GM23248 (cell line): ENCODE results near the gene ICAM5. TPM values are rescaled to one million over a fixed set of nuclear protein-coding genes. Genes with fewer than 3 reads are reported as not detected.

Experiments
- DNase-seq: peaks from one replicate; pipeline ENCODE4 v3.0.0-alpha.2; 2015
- H2AFZ ChIP-seq: fragments of 200-600 bp; sonication (generic); 2 replicates; pipeline ENCODE4 v1.6.1; 2016; ENCODE audit warnings: antibody characterized with exemption
- H3F3A ChIP-seq: fragments of 200-600 bp; sonication (generic); 2 replicates; pipeline ENCODE4 v1.6.1; 2016; ENCODE audit warnings: mild to moderate bottlenecking, antibody characterized with exemption, mixed run types; ENCODE audit not compliant: insufficient read depth
- H3K27ac ChIP-seq: fragments of 200-600 bp; sonication (generic); 2 replicates; pipeline ENCODE4 v1.5.1; 2016; ENCODE audit warnings: mild to moderate bottlenecking
- H3K27me3 ChIP-seq: fragments of 200-600 bp; sonication (generic); replicated peaks from 2 replicates; pipeline ENCODE4 v1.6.1; 2016; ENCODE audit warnings: mild to moderate bottlenecking; ENCODE audit not compliant: insufficient read depth
- H3K36me3 ChIP-seq: fragments of 200-600 bp; sonication (generic); 2 replicates; pipeline ENCODE4 v1.6.1; 2016; ENCODE audit warnings: low read depth, mild to moderate bottlenecking
- H3K4me1 ChIP-seq: fragments of 200-600 bp; sonication (generic); 2 replicates; pipeline ENCODE4 v1.6.1; 2016; ENCODE audit warnings: mild to moderate bottlenecking; ENCODE audit not compliant: insufficient read depth
- H3K4me2 ChIP-seq: fragments of 200-600 bp; sonication (generic); one replicate; pipeline ENCODE4 v1.6.1; 2016; ENCODE audit warnings: mild to moderate bottlenecking; ENCODE audit not compliant: unreplicated experiment
- H3K4me3 ChIP-seq: fragments of 200-600 bp; sonication (generic); 2 replicates; pipeline ENCODE4 v1.5.1; 2016; ENCODE audit warnings: mild to moderate bottlenecking
- H3K79me2 ChIP-seq: fragments of 200-600 bp; sonication (generic); 2 replicates; pipeline ENCODE4 v1.6.1; 2016; ENCODE audit warnings: mild to moderate bottlenecking; ENCODE audit not compliant: insufficient read depth
- H3K9ac ChIP-seq: fragments of 200-600 bp; sonication (generic); 2 replicates; pipeline ENCODE4 v1.6.1; 2016; ENCODE audit warnings: mild to moderate bottlenecking
- H3K9me2 ChIP-seq: fragments of 200-600 bp; sonication (generic); 2 replicates; pipeline ENCODE4 v1.6.1; 2016; ENCODE audit warnings: mixed run types, mild to moderate bottlenecking, moderate library complexity; ENCODE audit not compliant: insufficient read depth
- H3K9me3 ChIP-seq: fragments of 200-600 bp; sonication (generic); one replicate; pipeline ENCODE4 v1.6.1; 2017; ENCODE audit warnings: low read depth
- H4K20me1 ChIP-seq: fragments of 200-600 bp; sonication (generic); 2 replicates; pipeline ENCODE4 v1.6.0; 2016; ENCODE audit not compliant: insufficient read depth
- EZH2 ChIP-seq: fragments of 200-600 bp; sonication (generic); IDR thresholded peaks from 2 replicates; pipeline ENCODE4 v1.6.1; 2018; ENCODE audit warnings: antibody characterized with exemption, mild to moderate bottlenecking; ENCODE audit not compliant: insufficient read depth, poor library complexity, severe bottlenecking
- EZH2phosphoT487 ChIP-seq: fragments of 200-600 bp; sonication (generic); IDR thresholded peaks from 2 replicates; pipeline ENCODE4 v1.6.1; 2018; ENCODE audit warnings: antibody characterized with exemption, moderate library complexity, mild to moderate bottlenecking, low read depth; ENCODE audit not compliant: insufficient read depth
- WGBS, 2 experiments: methylation state at CpG; one replicate each; pipeline ENCODE4 v1.1.6; 2015 to 2017; ENCODE audit warnings: low lambda C conversion rate in 2 of 2, low coverage in 1 of 2; ENCODE audit errors: missing lambda C conversion rate in 2 of 2; 5-methylcytosine and 5-hydroxymethylcytosine counted together
- in situ Hi-C: fragments of 300-500 bp; cut with MboI; formaldehyde crosslinking; loops from 2 replicates; pipeline ENCODE4 v1.15.0; 2020
- polyA plus RNA-seq: library from polyadenylated mRNA; unstranded; fragments of >200 nt; fragmentation: Nextera tagmentation; extraction: Ambion mirVana; gene quantifications from 2 replicates; pipeline ENCODE4 v1.2.1, GENCODE V29; 2016
- total RNA-seq: library from RNA; depleted of rRNA; stranded (reverse); fragments of >200 nt; shearing (Covaris generic); gene quantifications from 2 replicates; pipeline ENCODE4 v1.2.3, GENCODE V29; 2014

Gene ICAM5
- total and polyA plus RNA-seq, 2 experiments from 2014 or later, result 9.8 to 48.7 TPM

DNA sequence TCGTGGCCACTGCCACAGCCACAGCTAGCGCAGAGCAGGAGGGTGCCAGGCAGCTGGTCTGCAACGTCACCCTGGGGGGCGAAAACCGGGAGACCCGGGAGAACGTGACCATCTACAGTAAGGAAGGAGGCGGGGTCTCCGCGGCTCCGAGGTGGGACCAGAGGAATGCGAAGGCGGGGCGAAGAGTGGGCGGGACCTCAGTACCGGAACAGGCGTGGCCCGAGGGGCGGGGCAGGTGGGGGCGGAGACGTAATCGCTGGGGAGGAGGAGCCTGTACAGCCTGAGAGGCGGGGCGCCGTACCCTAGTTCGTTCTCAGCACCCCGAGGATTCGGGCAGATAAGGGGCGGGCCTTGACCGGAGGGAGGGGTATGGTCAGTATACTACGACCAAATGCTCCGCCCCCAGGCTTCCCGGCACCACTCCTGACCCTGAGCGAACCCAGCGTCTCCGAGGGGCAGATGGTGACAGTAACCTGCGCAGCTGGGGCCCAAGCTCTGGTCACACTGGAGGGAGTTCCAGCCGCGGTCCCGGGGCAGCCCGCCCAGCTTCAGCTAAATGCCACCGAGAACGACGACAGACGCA, 2.5 kb downstream of the ICAM5 start:
- peak overlapping the region; percentile 76 for H2AFZ ChIP-seq
- DNase-seq, result peak; percentile 91
- H3K4me1 ChIP-seq, result no peaks in the 10 kb centered on the region; the same call in 1 of the 2 replicates
- H4K20me1 ChIP-seq, result no peaks in the 10 kb centered on the region
- H3K4me2 ChIP-seq, result peak overlapping the region; percentile 80
- TF ChIP-seq EZH2 (no peak), EZH2phosphoT487 (no peak)
- in situ Hi-C loops, result no loop called here
- H3K4me3 ChIP-seq, result peak overlapping the region; percentile 72
- no peaks in the 10 kb centered on the region for H3K27me3 ChIP-seq
- no peaks in the 10 kb centered on the region for H3K9me2 ChIP-seq
- H3F3A ChIP-seq, result no peaks in the 10 kb centered on the region
- H3K9ac ChIP-seq, result peak overlapping the region; percentile 70
- no peaks in the 10 kb centered on the region for H3K36me3 ChIP-seq
- H3K9me3 ChIP-seq, result no peaks in the 10 kb centered on the region
- no peaks in the 10 kb centered on the region for H3K79me2 ChIP-seq
- no peak overlapping the region for H3K27ac ChIP-seq
- WGBS, 2 experiments, result 6 to 7% methylated on average over 28 to 45 of the region's 45 CpGs

DNA sequence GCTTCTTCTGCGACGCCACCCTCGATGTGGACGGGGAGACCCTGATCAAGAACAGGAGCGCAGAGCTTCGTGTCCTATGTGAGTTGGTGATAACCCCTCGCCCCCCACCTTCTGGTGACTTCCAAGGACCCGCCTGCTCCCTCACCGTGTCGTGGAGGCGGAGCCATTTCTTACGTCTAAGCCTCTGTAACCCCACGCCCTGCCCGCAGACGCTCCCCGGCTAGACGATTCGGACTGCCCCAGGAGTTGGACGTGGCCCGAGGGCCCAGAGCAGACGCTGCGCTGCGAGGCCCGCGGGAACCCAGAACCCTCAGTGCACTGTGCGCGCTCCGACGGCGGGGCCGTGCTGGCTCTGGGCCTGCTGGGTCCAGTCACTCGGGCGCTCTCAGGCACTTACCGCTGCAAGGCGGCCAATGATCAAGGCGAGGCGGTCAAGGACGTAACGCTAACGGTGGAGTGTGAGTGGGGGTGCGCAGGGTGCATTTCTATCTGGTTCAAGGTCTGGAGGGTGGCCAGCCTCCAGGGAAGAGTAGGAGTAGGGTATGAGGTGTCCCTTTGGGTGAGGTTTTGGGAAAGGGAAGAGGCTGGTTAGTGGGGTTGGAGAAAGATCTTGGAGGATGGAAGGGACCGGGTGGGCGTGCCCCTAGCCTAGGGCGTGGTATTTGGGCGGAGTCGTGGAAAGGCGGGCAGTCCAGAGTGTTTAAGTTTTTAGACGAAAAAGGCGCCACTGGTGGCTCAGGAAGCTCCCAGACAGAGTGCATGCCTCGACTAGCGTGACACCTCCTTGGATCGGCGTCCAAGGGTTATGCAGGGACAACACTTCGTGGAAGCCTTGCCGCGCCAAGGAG, 3.3 kb downstream of the ICAM5 start:
- peak; percentile 29 for DNase-seq
- H3K4me1 ChIP-seq, result no peaks in the 10 kb centered on the region; the same call in 1 of the 2 replicates
- no peaks in the 10 kb centered on the region for H3K9me2 ChIP-seq
- in situ Hi-C loops, result no loop called here
- H3K4me2 ChIP-seq, result no peak overlapping the region
- no peaks in the 10 kb centered on the region for H3K79me2 ChIP-seq
- H3K4me3 ChIP-seq, result peak overlapping the region; percentile 72
- H3F3A ChIP-seq, result no peaks in the 10 kb centered on the region
- H3K9me3 ChIP-seq, result no peaks in the 10 kb centered on the region
- 34 to 38% methylated on average over 54 to 56 of the region's 56 CpGs for WGBS, 2 experiments
- H3K36me3 ChIP-seq, result no peaks in the 10 kb centered on the region
- H3K9ac ChIP-seq, result no peak overlapping the region
- TF ChIP-seq EZH2phosphoT487 (no peak), EZH2 (no peak)
- H4K20me1 ChIP-seq, result no peaks in the 10 kb centered on the region
- H2AFZ ChIP-seq, result no peak overlapping the region
- H3K27me3 ChIP-seq, result no peaks in the 10 kb centered on the region
- no peak overlapping the region for H3K27ac ChIP-seq

DNA sequence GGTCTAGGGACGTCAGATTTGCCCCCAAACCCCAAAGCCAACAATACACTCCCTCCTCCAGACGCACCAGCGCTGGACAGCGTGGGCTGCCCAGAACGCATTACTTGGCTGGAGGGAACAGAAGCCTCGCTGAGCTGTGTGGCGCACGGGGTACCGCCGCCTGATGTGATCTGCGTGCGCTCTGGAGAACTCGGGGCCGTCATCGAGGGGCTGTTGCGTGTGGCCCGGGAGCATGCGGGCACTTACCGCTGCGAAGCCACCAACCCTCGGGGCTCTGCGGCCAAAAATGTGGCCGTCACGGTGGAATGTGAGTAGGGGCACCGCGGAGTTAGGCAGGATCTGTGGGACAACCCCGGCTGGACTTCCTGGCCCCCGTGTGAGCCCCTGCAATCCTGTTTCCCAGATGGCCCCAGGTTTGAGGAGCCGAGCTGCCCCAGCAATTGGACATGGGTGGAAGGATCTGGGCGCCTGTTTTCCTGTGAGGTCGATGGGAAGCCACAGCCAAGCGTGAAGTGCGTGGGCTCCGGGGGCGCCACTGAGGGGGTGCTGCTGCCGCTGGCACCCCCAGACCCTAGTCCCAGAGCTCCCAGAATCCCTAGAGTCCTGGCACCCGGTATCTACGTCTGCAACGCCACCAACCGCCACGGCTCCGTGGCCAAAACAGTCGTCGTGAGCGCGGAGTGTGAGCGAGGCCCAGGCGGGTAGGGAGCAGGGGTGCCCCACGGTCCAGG, 4.0 kb downstream of the ICAM5 start:
- Histone ChIP-seq H3K4me1 (no peaks in the 10 kb centered on the region; the same call in 1 of the 2 replicates), H3K4me3 (no peak overlapping the region)

DNA sequence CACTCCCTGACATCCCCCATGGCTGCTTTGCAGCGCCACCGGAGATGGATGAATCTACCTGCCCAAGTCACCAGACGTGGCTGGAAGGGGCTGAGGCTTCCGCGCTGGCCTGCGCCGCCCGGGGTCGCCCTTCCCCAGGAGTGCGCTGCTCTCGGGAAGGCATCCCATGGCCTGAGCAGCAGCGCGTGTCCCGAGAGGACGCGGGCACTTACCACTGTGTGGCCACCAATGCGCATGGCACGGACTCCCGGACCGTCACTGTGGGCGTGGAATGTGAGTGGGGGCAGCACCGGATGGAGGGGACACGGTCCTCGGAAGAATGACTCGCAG, 4.6 kb downstream of the ICAM5 start:
- Histone ChIP-seq H3K4me1 (no peaks in the 10 kb centered on the region; the same call in 1 of the 2 replicates), H4K20me1 (no peaks in the 10 kb centered on the region), H3K36me3 (no peaks in the 10 kb centered on the region), H3K27me3 (no peaks in the 10 kb centered on the region), H3F3A (no peaks in the 10 kb centered on the region), H3K9ac (no peak overlapping the region), H3K27ac (no peak overlapping the region), H3K4me2 (no peak overlapping the region), H3K9me3 (no peaks in the 10 kb centered on the region), H3K4me3 (no peak overlapping the region), H3K79me2 (no peaks in the 10 kb centered on the region), H3K9me2 (no peaks in the 10 kb centered on the region), H2AFZ (no peak overlapping the region)
- in situ Hi-C loops, result no loop called here
- 47 to 51% methylated on average over 19 to 23 of the region's 25 CpGs for WGBS, 2 experiments
- no peak for TF ChIP-seq EZH2phosphoT487
- no peak for DNase-seq

More for the DNA sequence above, 4.0 kb downstream of the ICAM5 start:
- in situ Hi-C loops, result no loop called here
- no peaks in the 10 kb centered on the region for H3K27me3 ChIP-seq
- no peak overlapping the region for H3K27ac ChIP-seq
- no peak overlapping the region for H3K4me2 ChIP-seq
- no peaks in the 10 kb centered on the region for H3K9me2 ChIP-seq
- no peaks in the 10 kb centered on the region for H3K36me3 ChIP-seq
- TF ChIP-seq EZH2phosphoT487 (no peak), EZH2 (no peak)
- H3K9ac ChIP-seq, result no peak overlapping the region
- DNase-seq, result no peak
- no peaks in the 10 kb centered on the region for H3K9me3 ChIP-seq
- no peak overlapping the region for H2AFZ ChIP-seq
- no peaks in the 10 kb centered on the region for H4K20me1 ChIP-seq
- WGBS, 2 experiments, result 45 to 46% methylated on average over 49 of the region's 49 CpGs
- H3K79me2 ChIP-seq, result no peaks in the 10 kb centered on the region
- H3F3A ChIP-seq, result no peaks in the 10 kb centered on the region
